Upper lobe of right lung (tissue), 1 donor: ENCODE results near the gene NEU3. TPM values are rescaled to one million over a fixed set of nuclear protein-coding genes. Genes with fewer than 3 reads are reported as not detected.
"Not testable (repeated sequence)": the region's sequence is repeated elsewhere in the genome, so short reads cannot be mapped to it uniquely, and the experiment has no call there.

Experiments
- ATAC-seq: fragments of 200-7000 bp; cut with Tn5 transposase; one replicate; pipeline ENCODE4 v1.9.1; 2020; ENCODE audit warnings: mild to moderate bottlenecking, moderate library complexity
- DNase-seq: peaks from one replicate; pipeline ENCODE4 v3.0.0-alpha.2; 2020
- H3K27ac ChIP-seq: fragments of 200-600 bp; one replicate; pipeline ENCODE4 v1.8.0; 2022
- H3K27me3 ChIP-seq: fragments of 200-600 bp; one replicate; pipeline ENCODE4 v1.8.0; 2022; ENCODE audit warnings: mild to moderate bottlenecking
- H3K36me3 ChIP-seq: fragments of 200-600 bp; one replicate; pipeline ENCODE4 v1.8.0; 2022
- H3K4me1 ChIP-seq: fragments of 200-600 bp; one replicate; pipeline ENCODE4 v1.8.0; 2022
- H3K4me3 ChIP-seq: fragments of 200-600 bp; one replicate; pipeline ENCODE4 v1.8.0; 2022; ENCODE audit warnings: mild to moderate bottlenecking
- H3K9me3 ChIP-seq: fragments of 200-600 bp; one replicate; pipeline ENCODE4 v1.8.0; 2022
- intact Hi-C: fragments of 100-400 bp; cut with DNase I; formaldehyde crosslinking; loops from one replicate; pipeline ENCODE4 v1.11.0; 2022
- total RNA-seq: library from RNA; stranded (reverse); fragmentation: NEBNext Ultra II Directional; extraction: Animal tissue kit (Norgen Biotek cat#: 25700); gene quantifications from one replicate; pipeline ENCODE4 v1.2.1, GENCODE V29; 2021
- TF ChIP-seq, protein P1 (sequence below): fragments of 200-600 bp; IDR thresholded peaks from one replicate; pipeline ENCODE4 v1.8.0; 2022; ENCODE audit warnings: antibody characterized with exemption
- donor health status: DM: no; HTN: yes; CAD: no; lungs with severe emphysema.

The NEU3 gene
- total RNA-seq, 1 donor from 2014 or later, result 9.6 TPM

- no peak overlapping the region for H3K27ac ChIP-seq
- no peaks in the 10 kb centered on the region for H3K9me3 ChIP-seq
- no peaks in the 10 kb centered on the region for H3K27me3 ChIP-seq
- H3K36me3 ChIP-seq, result peaks cover 65% of the 10 kb centered on the region
- no peak overlapping the region for H3K4me3 ChIP-seq
- no peak for DNase-seq
- TF ChIP-seq, protein P1, sequence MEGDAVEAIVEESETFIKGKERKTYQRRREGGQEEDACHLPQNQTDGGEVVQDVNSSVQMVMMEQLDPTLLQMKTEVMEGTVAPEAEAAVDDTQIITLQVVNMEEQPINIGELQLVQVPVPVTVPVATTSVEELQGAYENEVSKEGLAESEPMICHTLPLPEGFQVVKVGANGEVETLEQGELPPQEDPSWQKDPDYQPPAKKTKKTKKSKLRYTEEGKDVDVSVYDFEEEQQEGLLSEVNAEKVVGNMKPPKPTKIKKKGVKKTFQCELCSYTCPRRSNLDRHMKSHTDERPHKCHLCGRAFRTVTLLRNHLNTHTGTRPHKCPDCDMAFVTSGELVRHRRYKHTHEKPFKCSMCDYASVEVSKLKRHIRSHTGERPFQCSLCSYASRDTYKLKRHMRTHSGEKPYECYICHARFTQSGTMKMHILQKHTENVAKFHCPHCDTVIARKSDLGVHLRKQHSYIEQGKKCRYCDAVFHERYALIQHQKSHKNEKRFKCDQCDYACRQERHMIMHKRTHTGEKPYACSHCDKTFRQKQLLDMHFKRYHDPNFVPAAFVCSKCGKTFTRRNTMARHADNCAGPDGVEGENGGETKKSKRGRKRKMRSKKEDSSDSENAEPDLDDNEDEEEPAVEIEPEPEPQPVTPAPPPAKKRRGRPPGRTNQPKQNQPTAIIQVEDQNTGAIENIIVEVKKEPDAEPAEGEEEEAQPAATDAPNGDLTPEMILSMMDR, result no peak
- no peaks in the 10 kb centered on the region for H3K4me1 ChIP-seq
- ATAC-seq, result no peak
- intact Hi-C loops, result no loop called here
Observed at GRCh38 chr11:74978041-74978440, 10.7 kb upstream of the NEU3 start.

DNA sequence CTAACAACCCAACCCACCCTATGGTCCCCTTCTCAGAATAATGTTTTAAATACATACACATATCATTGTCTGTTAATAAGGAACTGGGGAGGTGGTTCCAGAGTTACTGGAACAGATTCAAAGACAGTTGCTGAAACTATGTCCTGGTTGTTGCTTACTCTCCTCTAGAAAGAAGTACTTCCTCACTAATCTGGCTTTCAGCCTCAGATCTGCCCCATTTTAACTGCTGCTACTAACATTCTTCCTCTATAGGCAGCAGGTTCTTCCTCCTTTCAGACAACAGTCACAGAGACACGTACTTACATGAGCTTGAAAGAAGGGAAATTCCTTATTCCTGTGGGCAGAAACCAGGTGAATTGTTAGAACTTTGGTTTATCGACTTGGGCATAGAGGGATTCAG lies 8.1 kb upstream of the NEU3 start:
- H3K36me3 ChIP-seq, result peaks cover 39% of the 10 kb centered on the region
- no peaks in the 10 kb centered on the region for H3K27me3 ChIP-seq
- intact Hi-C loops, result no loop called here
- TF ChIP-seq, protein P1, result no peak
- no peak for DNase-seq
- H3K27ac ChIP-seq, result no peak overlapping the region
- H3K4me3 ChIP-seq, result no peak overlapping the region
- ATAC-seq, result peak; percentile 68
- no peaks in the 10 kb centered on the region for H3K9me3 ChIP-seq
- H3K4me1 ChIP-seq, result no peaks in the 10 kb centered on the region

DNA sequence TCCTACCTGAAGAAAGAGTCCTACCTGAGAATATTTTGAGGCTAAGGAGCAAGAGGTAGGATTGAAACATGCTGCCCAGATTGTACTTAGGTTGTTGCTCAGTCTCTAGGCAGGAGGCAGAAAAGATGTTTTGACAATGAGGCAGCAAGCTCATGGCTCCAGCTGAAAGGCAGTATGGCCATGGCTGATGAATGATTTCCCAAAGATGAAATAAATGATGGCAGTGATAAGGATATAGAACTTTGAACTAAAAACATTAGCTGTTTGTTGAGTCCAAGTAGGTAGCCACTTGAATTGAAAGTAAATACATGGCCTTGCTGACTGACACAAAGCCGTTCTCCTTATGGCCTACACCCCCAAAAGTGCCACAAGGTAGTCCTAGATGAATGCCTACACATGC lies 6.8 kb upstream of the NEU3 start:
- Histone ChIP-seq H3K27me3 (no peaks in the 10 kb centered on the region), H3K4me1 (no peaks in the 10 kb centered on the region), H3K27ac (no peak overlapping the region), H3K9me3 (no peaks in the 10 kb centered on the region), H3K36me3 (peaks cover 28% of the 10 kb centered on the region), H3K4me3 (no peak overlapping the region)
- intact Hi-C loops, result no loop called here
- ATAC-seq (no peak), DNase-seq (no peak)
- TF ChIP-seq, protein P1, result no peak

DNA sequence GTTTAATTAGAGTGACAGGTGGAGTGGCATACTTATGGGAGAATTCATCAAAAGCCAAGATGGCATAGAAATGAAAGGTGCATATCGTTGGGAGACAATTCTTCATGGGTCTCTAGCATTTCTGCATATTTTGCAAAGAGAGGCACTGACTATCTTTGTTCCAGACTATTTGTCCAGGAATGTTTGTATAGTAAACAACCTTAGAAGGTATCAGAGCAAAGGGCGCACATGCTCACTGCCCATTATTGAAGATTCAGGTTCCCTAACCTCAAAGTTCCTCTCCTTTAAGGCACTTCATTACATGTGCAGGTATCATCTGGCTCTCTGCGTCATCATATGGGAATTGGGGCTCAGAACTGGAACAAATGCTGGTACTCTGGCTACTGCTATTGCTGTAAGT lies 4.7 kb upstream of the NEU3 start:
- Histone ChIP-seq H3K9me3 (no peaks in the 10 kb centered on the region), H3K36me3 (peaks cover 11% of the 10 kb centered on the region), H3K4me3 (no peak overlapping the region), H3K27me3 (no peaks in the 10 kb centered on the region), H3K4me1 (no peaks in the 10 kb centered on the region), H3K27ac (no peak overlapping the region)
- DNase-seq (no peak), ATAC-seq (no peak)
- intact Hi-C loops, result no loop called here
- TF ChIP-seq, protein P1, result no peak

- Histone ChIP-seq H3K9me3 (no peaks in the 10 kb centered on the region), H3K4me3 (no peak overlapping the region), H3K36me3 (peaks cover 4% of the 10 kb centered on the region), H3K27me3 (no peaks in the 10 kb centered on the region), H3K4me1 (no peaks in the 10 kb centered on the region), H3K27ac (no peak overlapping the region)
- DNase-seq (no peak), ATAC-seq (no peak)
- TF ChIP-seq, protein P1, result no peak
- intact Hi-C loops, result no loop called here
Observed at GRCh38 chr11:74984730-74985129, 4.0 kb upstream of the NEU3 start.

GRCh38 chr11:74989260-74989638 lies 516 bp downstream of the NEU3 start:
- TF ChIP-seq, protein P1, result no peak
- Histone ChIP-seq H3K27ac (peak overlapping the region; percentile 78), H3K36me3 (peaks cover 2% of the 10 kb centered on the region), H3K9me3 (no peaks in the 10 kb centered on the region), H3K4me1 (peaks cover 6% of the 10 kb centered on the region), H3K27me3 (no peaks in the 10 kb centered on the region), H3K4me3 (peak overlapping the region; percentile 92)
- no peak for ATAC-seq
- no peak for DNase-seq
- intact Hi-C loops, result no loop called here

GRCh38 chr11:74990150-74990549 lies 1.4 kb downstream of the NEU3 start:
- H3K27ac ChIP-seq, intact Hi-C loops, H3K36me3 ChIP-seq: not testable (repeated sequence)

More at GRCh38 chr11:74990150-74990549, 1.4 kb downstream of the NEU3 start:
- H3K4me3 ChIP-seq, H3K4me1 ChIP-seq, H3K27me3 ChIP-seq, H3K9me3 ChIP-seq, DNase-seq: not testable (repeated sequence)
- peak; percentile 2 for ATAC-seq
